DOHH2 (cell line): ENCODE results near the gene PMEL.

Source experiments
- CTCF ChIP-seq: fragments of 200-600 bp; sonication (generic); IDR thresholded peaks from one replicate; pipeline ENCODE4 v1.5.1; 2014; ENCODE audit warnings: antibody characterized with exemption, mild to moderate bottlenecking, low read depth, low read length; ENCODE audit not compliant: poor library complexity, severe bottlenecking
- EZH2phosphoT487 ChIP-seq: fragments of 200-600 bp; sonication (generic); IDR thresholded peaks from 2 replicates; pipeline ENCODE4 v1.6.1; 2017; ENCODE audit warnings: borderline replicate concordance, mild to moderate bottlenecking, antibody characterized with exemption, low read length, moderate library complexity, mixed read lengths

- TF ChIP-seq CTCF = no peak
- TF ChIP-seq EZH2phosphoT487 = no peak
Observed at GRCh38 chr12:55937981-55938380, 27.9 kb downstream of the PMEL start.
